Left lung (tissue), 10 donors: ENCODE measurements around the gene OGA. TPM values are rescaled to one million over a fixed set of nuclear protein-coding genes. Genes with fewer than 3 reads are reported as not detected.

Source experiments
- ATAC-seq: fragments of 200-7000 bp; cut with Tn5 transposase; one replicate; pipeline ENCODE4 v1.9.1; 2020; ENCODE audit warnings: moderate library complexity
- DNase-seq, 4 donors: peaks; one replicate each; pipeline ENCODE4 v3.0.0-alpha.2; 2013 to 2020
- H3K27ac ChIP-seq, 2 donors: fragments of 200-600 bp; sonication (generic) in 1 of 2; one replicate each; pipeline versions ENCODE4 v1.5.0 to v1.8.0; 2020 to 2021
- H3K27me3 ChIP-seq, 2 donors: fragments of 200-600 bp; sonication (generic) in 1 of 2; one replicate each; pipeline versions ENCODE4 v1.5.0 to v1.8.0; 2020 to 2021
- H3K36me3 ChIP-seq, 2 donors: fragments of 200-600 bp; sonication (generic) in 1 of 2; one replicate each; pipeline versions ENCODE4 v1.5.0 to v1.8.0; 2020 to 2021
- H3K4me1 ChIP-seq, 2 donors: fragments of 200-600 bp; one replicate each; pipeline ENCODE4 v1.8.0; 2021
- H3K4me3 ChIP-seq, 2 donors: fragments of 200-600 bp; sonication (generic) in 1 of 2; one replicate each; pipeline versions ENCODE4 v1.5.0 to v1.8.0; 2020 to 2021; ENCODE audit warnings: mild to moderate bottlenecking in 1 of 2
- H3K9me3 ChIP-seq, 2 donors: fragments of 200-600 bp; sonication (generic) in 1 of 2; one replicate each; pipeline versions ENCODE4 v1.5.0 to v1.8.0; 2020 to 2021
- CTCF ChIP-seq, 2 donors: fragments of 200-600 bp; sonication (generic) in 1 of 2; IDR thresholded peaks; one replicate each; pipeline versions ENCODE4 v1.5.0 to v1.8.0; 2021; ENCODE audit warnings: antibody characterized with exemption in 2 of 2
- intact Hi-C, 2 donors: fragments of 100-400 bp; cut with DNase I; formaldehyde crosslinking; loops; one replicate each; pipeline versions ENCODE4 v1.11.2 to v1.14.2; 2022
- polyA plus RNA-seq, 6 donors: library from polyadenylated mRNA; unstranded; fragments of 120-200 nt; gene quantifications; one replicate each; pipeline ENCODE4 v1.2.1, GENCODE V29; 2013; ENCODE audit not compliant: insufficient read length in 6 of 6
- total RNA-seq, 2 donors: library from RNA; stranded (reverse); fragmentation: NEBNext Ultra II Directional; extraction: Animal tissue kit (Norgen Biotek cat#: 25700); gene quantifications; one replicate each; pipeline ENCODE4 v1.2.1, GENCODE V29; 2021
- donor health status: DM: no; HTN: yes; CAD: no.
- donor health status: DM: no; HTN: no; CAD: no.

Gene OGA
- total and polyA plus RNA-seq, 8 donors = 72.6 to 288 (median 232) TPM

GRCh38 chr10:101838416-101838970 lies 20.2 kb upstream of the OGA start:
- ATAC-seq (no peak), DNase-seq (no peak)
- peaks cover 0 to 6% of the 10 kb centered on the region in 2 donors for H3K27me3 ChIP-seq
- H3K27ac ChIP-seq = no peak overlapping the region
- no peak overlapping the region for H3K4me3 ChIP-seq
- peaks cover 7 to 50% of the 10 kb centered on the region in 2 donors for H3K4me1 ChIP-seq
- H3K36me3 ChIP-seq = no peaks in the 10 kb centered on the region
- H3K9me3 ChIP-seq = no peaks in the 10 kb centered on the region
- intact Hi-C loops = loop anchor here in 1 of 2 donors (10.0 kb wide), 1 partner anchor 236 kb away; no protein-coding TSS in a partner anchor
- no peak for TF ChIP-seq CTCF (IDR thresholded peaks at IDR 0.05)

GRCh38 chr10:101837748-101838147 lies 19.5 kb upstream of the OGA start:
- DNase-seq (no peak), ATAC-seq (no peak)
- Histone ChIP-seq H3K9me3 (no peaks in the 10 kb centered on the region), H3K36me3 (no peaks in the 10 kb centered on the region), H3K4me3 (no peak overlapping the region), H3K4me1 (peaks cover 7 to 50% of the 10 kb centered on the region in 2 donors), H3K27me3 (peaks cover 0 to 6% of the 10 kb centered on the region in 2 donors), H3K27ac (no peak overlapping the region)
- intact Hi-C loops = loop anchor here in 1 of 2 donors (10.0 kb wide), 1 partner anchor 237 kb away; no protein-coding TSS in a partner anchor
- no peak for TF ChIP-seq CTCF (IDR thresholded peaks at IDR 0.05)

GRCh38 chr10:101835362-101835761 lies 17.1 kb upstream of the OGA start:
- TF ChIP-seq CTCF (IDR thresholded peaks at IDR 0.05) = no peak
- no peaks in the 10 kb centered on the region for H3K36me3 ChIP-seq
- H3K4me1 ChIP-seq = peaks cover 9 to 46% of the 10 kb centered on the region in 2 donors
- H3K27me3 ChIP-seq = no peaks in the 10 kb centered on the region
- intact Hi-C loops = loop anchor here in 1 of 2 donors (10.0 kb wide), 1 partner anchor 239 kb away; no protein-coding TSS in a partner anchor
- DNase-seq (no peak), ATAC-seq (no peak)
- no peak overlapping the region for H3K4me3 ChIP-seq
- no peaks in the 10 kb centered on the region for H3K9me3 ChIP-seq
- H3K27ac ChIP-seq = no peak overlapping the region

DNA sequence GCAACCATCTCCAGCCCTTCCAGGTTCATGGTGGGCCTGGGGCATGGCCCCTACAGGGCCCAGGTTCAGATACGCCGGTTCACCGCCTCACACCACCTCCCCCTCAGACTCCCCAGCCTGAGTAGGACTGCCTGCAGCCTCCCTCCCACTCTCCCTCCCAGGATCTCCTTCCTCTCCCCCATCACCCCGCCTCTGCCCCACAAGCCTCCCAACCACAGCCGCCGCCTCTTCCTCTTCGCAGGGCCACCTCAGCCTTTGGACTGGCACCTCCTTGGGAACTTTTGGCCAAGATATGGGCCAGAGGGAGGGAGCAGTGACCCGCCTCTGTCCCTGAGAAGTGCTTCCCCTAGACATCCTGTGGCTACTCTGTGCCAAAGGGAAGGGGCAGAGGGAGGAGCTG lies 16.1 kb upstream of the OGA start:
- TF ChIP-seq CTCF (IDR thresholded peaks at IDR 0.05) = no peak
- Histone ChIP-seq H3K27me3 (no peaks in the 10 kb centered on the region), H3K4me3 (no peak overlapping the region), H3K9me3 (no peaks in the 10 kb centered on the region), H3K4me1 (peaks cover 9 to 44% of the 10 kb centered on the region in 2 donors), H3K27ac (no peak overlapping the region), H3K36me3 (no peaks in the 10 kb centered on the region)
- peak in 2 of 4 donors; percentile 76 to 90 for DNase-seq
- intact Hi-C loops = loop anchor here in 1 of 2 donors (10.0 kb wide), 1 partner anchor 240 kb away; no protein-coding TSS in a partner anchor
- no peak for ATAC-seq

- no peak for TF ChIP-seq CTCF (IDR thresholded peaks at IDR 0.05)
- DNase-seq (no peak), ATAC-seq (no peak)
- H3K9me3 ChIP-seq = no peaks in the 10 kb centered on the region
- H3K36me3 ChIP-seq = no peaks in the 10 kb centered on the region
- peaks cover 9 to 50% of the 10 kb centered on the region in 2 donors for H3K4me1 ChIP-seq
- H3K27me3 ChIP-seq = no peaks in the 10 kb centered on the region
- intact Hi-C loops = loop anchor here in 1 of 2 donors (10.0 kb wide), 1 partner anchor 241 kb away; no protein-coding TSS in a partner anchor
- no peak overlapping the region for H3K4me3 ChIP-seq
- H3K27ac ChIP-seq = no peak overlapping the region
Observed at GRCh38 chr10:101833466-101833865, 15.2 kb upstream of the OGA start.
